H1 (cell line): ENCODE measurements around the gene SLC16A9. TPM values are rescaled to one million over a fixed set of nuclear protein-coding genes. Genes with fewer than 3 reads are reported as not detected.

Experiments used
- CTCF ChIA-PET: fragments of 300-600 bp; sonication (Branson Sonifier 250); formaldehyde crosslinking; loops from one replicate; lab custom pipeline; 2021; ENCODE audit not compliant: partially characterized antibody; lab: Charles Lee
- POLR2A ChIA-PET: fragments of 300-600 bp; sonication (Branson Sonifier 250); formaldehyde crosslinking; loops from one replicate; lab custom pipeline; 2021; ENCODE audit warnings: inconsistent platforms; ENCODE audit not compliant: partially characterized antibody; lab: Charles Lee
- DNase-seq, 2 experiments: peaks; one replicate each; pipeline versions ENCODE4 v3.0.0 to v3.0.0-alpha.2; 2010 to 2022; ENCODE audit warnings: low spot score in 2 of 2, low read depth in 1 of 2, mixed read lengths in 1 of 2
- FAIRE-seq: peaks from 2 replicates; lab custom pipeline; 2011; peaks lifted over from hg19 to GRCh38; lab: Jason Lieb, UNC
- H2AFZ ChIP-seq: 2 replicates; pipeline ENCODE4 v1.8.1; 2012; ENCODE audit warnings: low read length, inconsistent platforms
- H2AK5ac ChIP-seq: 2 replicates; pipeline ENCODE4 v1.6.1; 2013; ENCODE audit warnings: low read depth, low read length
- H2BK120ac ChIP-seq: replicated peaks from 2 replicates; pipeline ENCODE3; 2013; ENCODE audit warnings: low read depth, low read length, inconsistent platforms
- H2BK12ac ChIP-seq: 2 replicates; pipeline ENCODE4 v1.6.1; 2013; ENCODE audit warnings: low read depth, low read length
- H2BK15ac ChIP-seq: 2 replicates; pipeline ENCODE4 v1.6.1; 2013; ENCODE audit warnings: low read length
- H2BK20ac ChIP-seq: 2 replicates; pipeline ENCODE4 v1.6.1; 2013; ENCODE audit warnings: low read length
- H2BK5ac ChIP-seq: 2 replicates; pipeline ENCODE4 v1.6.1; 2013; ENCODE audit warnings: low read depth, low read length
- H3K14ac ChIP-seq: 2 replicates; pipeline ENCODE4 v1.6.1; 2013; ENCODE audit warnings: inconsistent platforms; ENCODE audit not compliant: insufficient read length
- H3K18ac ChIP-seq: 2 replicates; pipeline ENCODE4 v1.6.1; 2013; ENCODE audit warnings: low read length; ENCODE audit errors: extremely low read depth
- H3K23ac ChIP-seq: 2 replicates; pipeline ENCODE4 v1.6.1; 2013; ENCODE audit warnings: inconsistent platforms; ENCODE audit not compliant: insufficient read length
- H3K23me2 ChIP-seq: 2 replicates; pipeline ENCODE4 v1.6.1; 2013; ENCODE audit warnings: low read depth, low read length
- H3K27ac ChIP-seq: 2 replicates; pipeline ENCODE4 v1.6.1; 2011; ENCODE audit warnings: low read depth, low read length, inconsistent platforms
- H3K27me3 ChIP-seq, 4 experiments: replicated peaks in 1 of 4; 1 replicate in 1 of 4; 2 replicates in 3 of 4; pipeline versions ENCODE4 v1.6.1 to v1.8.1; 2011 to 2013; ENCODE audit warnings: low read length in 3 of 4, mild to moderate bottlenecking in 3 of 4, inconsistent platforms in 2 of 4, mixed read lengths in 2 of 4, moderate library complexity in 1 of 4; ENCODE audit not compliant: control insufficient read depth in 3 of 4, insufficient read depth in 3 of 4; ENCODE audit errors: extremely low read depth in 1 of 4
- H3K36me3 ChIP-seq, 4 experiments: 2 replicates each; pipeline versions ENCODE4 v1.6.1 to v1.8.1; 2011 to 2013; ENCODE audit warnings: mild to moderate bottlenecking in 4 of 4, low read length in 3 of 4, moderate library complexity in 2 of 4, control low read depth in 1 of 4, inconsistent platforms in 1 of 4; ENCODE audit not compliant: insufficient read depth in 4 of 4, control insufficient read depth in 2 of 4
- H3K4ac ChIP-seq: replicated peaks from 2 replicates; pipeline ENCODE3; 2013; ENCODE audit warnings: low read length, low read depth, mixed read lengths, inconsistent platforms; ENCODE audit not compliant: insufficient read length
- H3K4me1 ChIP-seq, 4 experiments: replicated peaks in 1 of 4; 1 replicate in 1 of 4; 2 replicates in 3 of 4; pipeline versions ENCODE4 v1.6.1 to v1.8.1; 2011 to 2013; ENCODE audit warnings: low read length in 3 of 4, inconsistent platforms in 2 of 4, mixed read lengths in 1 of 4; ENCODE audit not compliant: insufficient read depth in 4 of 4, control insufficient read depth in 3 of 4
- H3K4me2 ChIP-seq, 2 experiments: 2 replicates each; pipeline versions ENCODE4 v1.6.1 to v1.8.1; 2011 to 2013; ENCODE audit warnings: low read depth in 2 of 2, low read length in 2 of 2, control low read depth in 1 of 2, inconsistent platforms in 1 of 2, mild to moderate bottlenecking in 1 of 2; ENCODE audit not compliant: insufficient read depth in 1 of 2
- H3K4me3 ChIP-seq, 4 experiments: fragments of 200-600, 300-600 bp in 1 of 4; sonication (generic), shearing (Covaris generic), sonication (Bioruptor Twin) in 1 of 4; 2 replicates each; pipeline versions ENCODE4 v1.5.1 to v1.8.1; 2011 to 2016; ENCODE audit warnings: low read length in 4 of 4, low read depth in 3 of 4, control low read depth in 2 of 4, inconsistent platforms in 2 of 4, mild to moderate bottlenecking in 2 of 4, mixed read lengths in 1 of 4, moderate library complexity in 1 of 4; ENCODE audit not compliant: insufficient read depth in 2 of 4; ENCODE audit errors: extremely low read depth in 1 of 4
- H3K56ac ChIP-seq: replicated peaks from 2 replicates; pipeline ENCODE3; 2013; ENCODE audit warnings: low read depth, mild to moderate bottlenecking, mixed read lengths, low read length, inconsistent platforms; ENCODE audit not compliant: insufficient read length
- H3K79me1 ChIP-seq: 2 replicates; pipeline ENCODE4 v1.6.1; 2013; ENCODE audit warnings: low read depth, low read length, control low read depth
- H3K79me2 ChIP-seq, 2 experiments: 2 replicates each; pipeline versions ENCODE4 v1.6.1 to v1.8.1; 2012 to 2013; ENCODE audit warnings: low read length in 2 of 2, mild to moderate bottlenecking in 2 of 2, inconsistent platforms in 1 of 2; ENCODE audit not compliant: insufficient read depth in 2 of 2, control insufficient read depth in 1 of 2
- H3K9ac ChIP-seq, 4 experiments: replicated peaks in 1 of 4; 1 replicate in 1 of 4; 2 replicates in 3 of 4; pipeline versions ENCODE4 v1.6.1 to v1.8.1; 2011 to 2013; ENCODE audit warnings: low read depth in 3 of 4, low read length in 3 of 4, control low read depth in 2 of 4, mild to moderate bottlenecking in 2 of 4, moderate library complexity in 2 of 4, inconsistent platforms in 1 of 4; ENCODE audit errors: extremely low read depth in 1 of 4
- H3K9me3 ChIP-seq, 2 experiments: 2 replicates each; pipeline versions ENCODE4 v1.6.1 to v1.8.1; 2012 to 2013; ENCODE audit warnings: mild to moderate bottlenecking in 2 of 2, moderate library complexity in 2 of 2, control low read depth in 1 of 2, inconsistent platforms in 1 of 2, low read depth in 1 of 2, low read length in 1 of 2, mixed read lengths in 1 of 2; ENCODE audit not compliant: insufficient read depth in 2 of 2
- H4K20me1 ChIP-seq, 2 experiments: replicated peaks in 1 of 2; 2 replicates each; pipeline versions ENCODE3 to v1.8.1; 2011 to 2013; ENCODE audit warnings: inconsistent platforms in 2 of 2, low read length in 2 of 2, mild to moderate bottlenecking in 1 of 2; ENCODE audit not compliant: insufficient read depth in 2 of 2, control insufficient read depth in 1 of 2
- H4K5ac ChIP-seq: 2 replicates; pipeline ENCODE4 v1.6.1; 2013; ENCODE audit warnings: low read length, low read depth, mixed read lengths, inconsistent platforms; ENCODE audit not compliant: insufficient read length
- H4K8ac ChIP-seq: 2 replicates; pipeline ENCODE4 v1.8.0; 2013; ENCODE audit warnings: mild to moderate bottlenecking, moderate library complexity, low read length, inconsistent platforms; ENCODE audit not compliant: insufficient read depth; ENCODE audit errors: extremely low read depth
- H4K91ac ChIP-seq: replicated peaks from 2 replicates; pipeline ENCODE3; 2013; ENCODE audit warnings: low read length, mixed read lengths, inconsistent platforms; ENCODE audit not compliant: insufficient read length
- CREB1 ChIP-seq: IDR thresholded peaks from 2 replicates; pipeline ENCODE4 v1.6.1; 2012; ENCODE audit warnings: inconsistent platforms
- CTCF ChIP-seq, 3 experiments: IDR thresholded peaks; 1 replicate in 2 of 3; 2 replicates in 1 of 3; pipeline versions ENCODE4 v1.5.1 to v1.6.1; 2011; ENCODE audit warnings: low read length in 3 of 3, mild to moderate bottlenecking in 3 of 3, inconsistent platforms in 2 of 3, low read depth in 1 of 3, moderate library complexity in 1 of 3; ENCODE audit not compliant: insufficient read depth in 1 of 3; ENCODE audit errors: control extremely low read depth in 1 of 3
- HDAC6 ChIP-seq: IDR thresholded peaks from one replicate; pipeline ENCODE4 v1.7.1; 2012; ENCODE audit warnings: low read depth, mild to moderate bottlenecking, inconsistent platforms, low read length, moderate library complexity
- JUN ChIP-seq: IDR thresholded peaks from 2 replicates; pipeline ENCODE4 v1.6.1; 2011; ENCODE audit warnings: low read depth, mild to moderate bottlenecking, improper control_type of control experiment, low read length
- MAX ChIP-seq: IDR thresholded peaks from 2 replicates; pipeline ENCODE4 v1.6.1; 2012; ENCODE audit warnings: inconsistent platforms
- NANOG ChIP-seq: IDR thresholded peaks from 2 replicates; pipeline ENCODE4 v1.6.1; 2011; ENCODE audit warnings: low read length, low read depth, mild to moderate bottlenecking, inconsistent platforms; ENCODE audit not compliant: insufficient read depth, poor library complexity, severe bottlenecking
- PHF8 ChIP-seq: fragments of 200-600 bp; sonication (generic); conservative IDR thresholded peaks from 2 replicates; pipeline ENCODE4 v1.7.1; 2012; ENCODE audit warnings: low read depth, mild to moderate bottlenecking, inconsistent platforms, low read length, moderate library complexity
- RNF2 ChIP-seq: fragments of 200-900, 300-1000 bp; sonication (generic); IDR thresholded peaks from 2 replicates; pipeline ENCODE4 v1.7.1; 2016; ENCODE audit warnings: borderline replicate concordance, low read depth, mild to moderate bottlenecking, antibody characterized with exemption, low read length; ENCODE audit not compliant: poor library complexity, severe bottlenecking; ENCODE audit errors: missing control alignments
- SIX5 ChIP-seq: IDR thresholded peaks from 2 replicates; pipeline ENCODE4 v1.6.1; 2011; ENCODE audit warnings: mild to moderate bottlenecking, low read depth, low read length
- TEAD4 ChIP-seq: IDR thresholded peaks from 2 replicates; pipeline ENCODE4 v1.6.1; 2012; ENCODE audit warnings: low read depth, low read length, inconsistent platforms, mixed read lengths
- WGBS, 2 experiments: shearing (Covaris generic) in 1 of 2; methylation state at CpG; one replicate each; pipeline versions ENCODE4 v1.1.6 to v1.1.7; 2013 to 2015; ENCODE audit warnings: low lambda C conversion rate in 2 of 2, mixed read lengths in 2 of 2, inconsistent platforms in 1 of 2, low coverage in 1 of 2, missing lambda C conversion rate in 1 of 2; ENCODE audit not compliant: insufficient replicate concordance in 2 of 2, insufficient coverage in 1 of 2, insufficient read length in 1 of 2; ENCODE audit errors: extremely low coverage in 1 of 2, missing lambda C conversion rate in 1 of 2; 5-methylcytosine and 5-hydroxymethylcytosine counted together
- polyA plus RNA-seq, 7 experiments: library from polyadenylated mRNA; depleted of rRNA in 3 of 7; stranded (reverse) in 5 of 7; unstranded in 2 of 7; fragments of >200 nt in 5 of 7; fragments of 200-250 nt in 2 of 7; gene quantifications; 1 replicate in 5 of 7; 2 replicates in 1 of 7; 4 replicates in 1 of 7; pipeline versions ENCODE4 v1.2.1 to v1.2.3, GENCODE V29; 2011 to 2013; ENCODE audit warnings: missing spikeins in 2 of 7, mixed read lengths in 2 of 7
- total RNA-seq: library from RNA; stranded (reverse); fragmentation: NEBNext Ultra II Directional; extraction: Animal tissue kit (Norgen Biotek cat#: 25700); gene quantifications from 2 replicates; pipeline ENCODE4 v1.2.1, GENCODE V29; 2021

The SLC16A9 gene
- total and polyA plus RNA-seq, 2 of the 8 experiments (the other 6 are each of a cell fraction or from before 2014, with no cell fraction given) = 11.2 to 20.5 TPM

DNA sequence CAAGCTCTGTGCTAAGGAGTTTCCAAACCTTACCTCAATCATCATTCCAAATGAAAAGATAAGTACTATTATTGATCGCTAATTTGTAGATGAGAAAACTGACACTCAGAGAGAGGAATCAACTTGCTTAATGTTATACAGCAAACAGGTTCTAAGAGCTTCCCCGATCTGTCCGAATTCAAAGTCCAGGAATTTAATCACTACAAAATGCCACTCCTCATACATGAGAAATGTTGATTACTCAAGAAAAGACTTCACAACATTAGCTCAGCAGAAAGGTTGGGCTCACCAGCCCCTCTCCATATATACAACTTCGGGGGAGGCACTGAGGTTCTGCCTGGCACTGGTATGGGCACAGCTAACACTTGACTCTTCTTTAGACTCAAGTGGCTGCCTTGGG is 80.7 kb downstream of the SLC16A9 start:
- 91% methylated on average over 4 of the region's 4 CpGs; no CpG with 5 or more reads in 1 of the 2 experiments for WGBS, 2 experiments
- Histone ChIP-seq H3K23me2 (no peaks in the 10 kb centered on the region), H3K4me3 (no peak overlapping the region)
- no peak for FAIRE-seq
- no peak for TF ChIP-seq PHF8
- TF ChIP-seq RNF2 = no peak
- TF ChIP-seq TEAD4 = no peak
- TF ChIP-seq NANOG = no peak
- no peak for TF ChIP-seq JUN
- TF ChIP-seq MAX = no peak
- TF ChIP-seq CTCF (IDR thresholded peaks at IDR 0.05; ENCODE audit: control extremely low read depth in 1 of 3, insufficient read depth in 1 of 3, low read depth in 1 of 3, low read length in 3 of 3) = no peak
- no peak for TF ChIP-seq HDAC6
- no peak for TF ChIP-seq SIX5
- no peak for TF ChIP-seq CREB1
- TF ChIP-seq, all 59 proteins: peak for 0
- H2BK5ac ChIP-seq = no peak overlapping the region
- CTCF ChIA-PET = interaction anchor here (0.5 to 8.5 kb wide), 18 partner anchors 11 to 661 kb away, joined by 3 to 77 read pairs (median 5); no protein-coding TSS in a partner anchor
- no peak overlapping the region for H3K14ac ChIP-seq
- no peaks in the 10 kb centered on the region for H3K9me3 ChIP-seq
- no peaks in the 10 kb centered on the region for H3K36me3 ChIP-seq
- no peak overlapping the region for H3K27ac ChIP-seq
- no peak overlapping the region for H2AFZ ChIP-seq
- H2AK5ac ChIP-seq = no peak overlapping the region
- no peak overlapping the region for H4K5ac ChIP-seq
- H3K23ac ChIP-seq = no peak overlapping the region
- no peaks in the 10 kb centered on the region for H3K27me3 ChIP-seq
- no peak overlapping the region for H3K9ac ChIP-seq
- no peak overlapping the region for H4K91ac ChIP-seq
- DNase-seq = no peak
- H4K20me1 ChIP-seq = no peaks in the 10 kb centered on the region
- no peak overlapping the region for H3K18ac ChIP-seq
- H3K4me1 ChIP-seq = peaks cover 3 to 7% (median 4%) of the 10 kb centered on the region in 4 experiments; a peak in 5 of 7 replicates
- H3K4me2 ChIP-seq = no peak overlapping the region
- no peak overlapping the region for H2BK12ac ChIP-seq
- no peak overlapping the region for H3K56ac ChIP-seq
- H2BK15ac ChIP-seq = no peak overlapping the region
- H3K4ac ChIP-seq = no peak overlapping the region
- no peaks in the 10 kb centered on the region for H3K79me1 ChIP-seq
- POLR2A ChIA-PET = interaction anchor here (0.7 kb wide), 1 partner anchor 279 kb away, joined by 3 read pairs; no protein-coding TSS in a partner anchor
- no peak overlapping the region for H4K8ac ChIP-seq
- H2BK20ac ChIP-seq = no peak overlapping the region
- no peak overlapping the region for H2BK120ac ChIP-seq
- no peaks in the 10 kb centered on the region for H3K79me2 ChIP-seq
